Muscle of back (tissue), 13 donors: ENCODE measurements around the gene TRMT61A. TPM values are rescaled to one million over a fixed set of nuclear protein-coding genes. Genes with fewer than 3 reads are reported as not detected.

Experiments
- DNase-seq, 3 donors: peaks; one replicate each; pipeline versions ENCODE4 v3.0.0 to v3.0.0-alpha.2; 2013
- long read RNA-seq, 9 donors: transcript quantifications; one replicate each; lab custom pipeline, GENCODE V29; 2026
- polyA plus RNA-seq, 10 donors: library from polyadenylated mRNA; unstranded; fragments of 120-200 nt; gene quantifications; one replicate each; pipeline ENCODE4 v1.2.1, GENCODE V29; 2013; ENCODE audit not compliant: insufficient read length in 10 of 10

Gene TRMT61A
- 1 to 10 TPM; 5.4 to 7.9 (median 6.8) TPM for polyA plus RNA-seq
- long read RNA-seq, donor 1, transcript TRMT61A-202 (4 exons, 3,229 nt): major isoform, 5 of 5 reads
- long read RNA-seq, donor 1, partial matches to known transcripts: 0 of 5 reads
- long read RNA-seq, donor 1, other reads (novel, unspliced or antisense): 0 of 5 reads
- long read RNA-seq, donor 2, partial matches to known transcripts: 0 of 4 reads
- long read RNA-seq, donor 2, other reads (novel, unspliced or antisense): 0 of 4 reads
- long read RNA-seq, donor 3: 0 reads
- long read RNA-seq, donor 4, partial matches to known transcripts: 0 of 2 reads
- long read RNA-seq, donor 4, other reads (novel, unspliced or antisense): 0 of 2 reads
- long read RNA-seq, donor 5, partial matches to known transcripts: 0 of 4 reads
- long read RNA-seq, donor 5, other reads (novel, unspliced or antisense): 0 of 4 reads
- long read RNA-seq, donor 6, partial matches to known transcripts: 0 of 4 reads
- long read RNA-seq, donor 6, other reads (novel, unspliced or antisense): 0 of 4 reads
- long read RNA-seq, donor 7, partial matches to known transcripts: 0 of 1 reads
- long read RNA-seq, donor 7, other reads (novel, unspliced or antisense): 0 of 1 reads
- long read RNA-seq, donor 8: 0 reads
- long read RNA-seq, donor 9: 0 reads

- DNase-seq: peak; percentile 85 to 94 (median 90)
Measured at GRCh38 chr14:103528587-103529382, at the start of gene TRMT61A. TRMT61A (plus strand) TSS chr14:103529196; CDS start chr14:103529979, 783 bp downstream.

GRCh38 chr14:103480595-103480994 is 48.4 kb upstream of the TRMT61A start:
- no peak for DNase-seq

GRCh38 chr14:103483600-103483999 is 45.4 kb upstream of the TRMT61A start:
- DNase-seq: peak in 1 of 3 donors; percentile 60

GRCh38 chr14:103485504-103485903 is 43.5 kb upstream of the TRMT61A start:
- DNase-seq: no peak

GRCh38 chr14:103488071-103488470 is 40.9 kb upstream of the TRMT61A start:
- peak; percentile 29 to 59 (median 33) for DNase-seq

GRCh38 chr14:103488960-103489359 is 40.0 kb upstream of the TRMT61A start:
- DNase-seq: peak in 1 of 3 donors; percentile 25

GRCh38 chr14:103489621-103490020 is 39.4 kb upstream of the TRMT61A start:
- DNase-seq: no peak

- no peak for DNase-seq
Measured at GRCh38 chr14:103491691-103492090, 37.3 kb upstream of the TRMT61A start.

GRCh38 chr14:103492156-103492925 is 36.7 kb upstream of the TRMT61A start:
- peak in 2 of 3 donors; percentile 27 to 60 for DNase-seq

GRCh38 chr14:103495854-103496253 is 33.1 kb upstream of the TRMT61A start:
- DNase-seq: no peak

- DNase-seq: no peak
Measured at GRCh38 chr14:103496776-103497175, 32.2 kb upstream of the TRMT61A start.

- no peak for DNase-seq
Measured at GRCh38 chr14:103499709-103500108, 29.3 kb upstream of the TRMT61A start.

GRCh38 chr14:103500148-103500990 is 28.6 kb upstream of the TRMT61A start:
- peak; percentile 71 to 92 (median 87) for DNase-seq

GRCh38 chr14:103501041-103501870 is 27.7 kb upstream of the TRMT61A start:
- no peak for DNase-seq

- no peak for DNase-seq
Measured at GRCh38 chr14:103501921-103502669, 26.9 kb upstream of the TRMT61A start.

GRCh38 chr14:103502877-103503276 is 26.1 kb upstream of the TRMT61A start:
- no peak for DNase-seq

GRCh38 chr14:103503296-103503695 is 25.7 kb upstream of the TRMT61A start:
- no peak for DNase-seq

GRCh38 chr14:103504991-103505565 is 23.9 kb upstream of the TRMT61A start:
- DNase-seq: no peak
